ENCODE data around the gene PTGES2.

The PTGES2 gene

DNA sequence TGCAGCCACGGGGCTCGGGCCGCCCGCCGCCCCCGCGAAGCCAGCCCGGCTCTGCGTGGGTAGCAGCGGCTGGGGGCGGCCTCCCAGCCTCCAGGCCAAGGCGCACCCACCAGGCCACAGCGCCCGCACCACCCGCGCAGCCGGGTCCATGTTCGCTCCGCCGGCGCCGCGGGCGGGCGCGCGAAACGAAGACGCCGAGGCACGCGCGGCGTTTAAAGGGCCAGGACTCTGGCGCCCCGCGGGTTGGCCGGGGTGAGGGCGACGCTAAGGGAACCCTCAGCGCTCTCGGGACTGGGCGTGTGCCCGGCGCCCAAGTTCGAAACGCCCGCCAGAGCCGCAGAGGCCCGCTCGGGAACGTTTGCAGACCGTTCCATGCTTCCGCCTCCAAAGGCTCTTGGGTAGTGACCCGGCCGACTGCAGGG, at the start of gene PTGES2:
TSS of gene PTGES2 (minus strand) at position 162 of the 422 bp plus-strand sequence. CDS start at position 150, 12 bp downstream.
- peak within 1 kb of the TSS; percentile 93 for H3K27ac ChIP-seq
- no peak for DNase-seq (ENCODE audit: low read depth, low spot score)

DNA sequence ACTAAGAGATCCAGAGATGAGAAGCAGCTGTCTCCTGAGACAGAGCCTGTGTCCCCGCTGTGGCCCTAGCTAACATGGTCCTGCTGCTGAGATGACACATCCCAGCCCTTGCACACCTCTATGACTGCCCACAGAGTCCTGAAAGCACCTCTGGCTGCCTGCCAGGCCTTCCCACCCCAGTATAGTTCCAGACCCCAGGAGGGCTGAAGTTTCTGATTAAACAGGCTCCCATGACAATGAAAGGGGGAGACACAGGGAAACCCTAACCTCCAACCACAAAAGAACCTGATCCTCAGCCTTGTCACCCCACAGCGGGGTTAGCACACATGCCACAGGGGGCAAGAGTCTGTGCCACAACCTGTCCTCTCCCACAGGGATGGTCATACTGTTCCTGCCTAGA, 48.2 kb upstream of the PTGES2 start:
- no peak for DNase-seq (ENCODE audit: low read depth, low spot score)
- no peak overlapping the region for H3K27ac ChIP-seq

DNA sequence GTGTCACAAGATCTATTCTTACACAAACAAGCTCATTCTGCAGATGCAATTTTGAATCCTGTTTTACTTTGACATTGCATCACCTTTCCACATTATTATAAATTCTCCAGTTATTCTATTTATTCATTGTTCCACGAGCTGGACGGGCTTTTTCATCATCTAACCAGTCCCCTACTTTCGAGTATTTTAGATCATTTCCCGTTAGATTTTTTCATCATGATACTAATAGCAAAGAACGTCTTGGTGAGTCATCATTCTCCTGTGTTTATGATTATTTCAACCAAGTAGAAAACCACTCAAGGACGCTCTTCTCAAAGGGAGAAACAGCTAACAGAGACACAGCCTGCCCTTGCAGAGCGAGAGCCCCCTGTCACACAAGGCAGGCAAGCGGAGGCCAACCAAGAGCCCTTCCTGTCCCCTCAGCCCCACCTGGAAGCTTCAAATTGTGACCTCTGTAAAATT, 47.6 kb upstream of the PTGES2 start:
- H3K27ac ChIP-seq: no peak overlapping the region
- DNase-seq (ENCODE audit: low read depth, low spot score): no peak

DNA sequence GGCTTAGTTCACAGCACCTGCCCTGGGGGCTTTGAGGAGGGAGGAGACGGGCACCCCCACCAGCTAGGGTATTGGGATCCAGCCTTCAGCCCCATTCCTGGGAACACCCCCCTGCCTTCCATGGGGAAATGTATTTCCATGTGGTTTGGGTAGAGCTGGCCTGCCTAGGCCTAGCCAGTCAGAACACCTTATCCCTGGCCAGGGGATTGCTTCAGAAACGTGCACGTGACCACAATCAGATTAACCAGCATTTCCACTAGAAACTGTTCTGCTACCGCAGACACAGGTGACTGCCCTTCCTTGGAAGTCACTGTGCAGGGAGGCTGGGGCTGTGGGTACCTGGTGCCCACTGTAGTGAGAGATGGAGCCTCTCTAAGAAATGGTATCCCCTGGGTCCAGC, 46.5 kb upstream of the PTGES2 start:
- no peak for DNase-seq (ENCODE audit: low read depth, low spot score)
- H3K27ac ChIP-seq: no peak overlapping the region

DNA sequence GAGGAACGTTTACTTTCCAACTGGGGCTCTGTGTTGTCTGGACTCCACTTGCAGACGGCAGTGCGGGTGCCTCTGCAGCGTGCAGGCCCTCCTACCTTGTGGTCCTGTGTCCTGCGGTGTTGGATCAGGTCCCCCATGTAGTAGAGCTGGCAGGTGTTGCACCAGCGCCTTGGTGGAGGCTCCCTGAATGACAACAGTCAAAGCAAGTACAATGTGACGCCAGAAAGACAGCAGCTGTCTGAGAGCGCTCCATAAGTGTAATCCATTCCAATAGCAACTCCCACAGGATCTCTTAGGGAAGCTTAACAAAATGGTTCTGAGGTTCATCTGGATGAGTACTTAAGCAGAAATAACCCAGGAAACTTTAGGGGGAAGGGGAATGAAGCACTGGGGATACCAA, 42.4 kb upstream of the PTGES2 start:
- DNase-seq (ENCODE audit: low read depth, low spot score): no peak
- no peak overlapping the region for H3K27ac ChIP-seq

DNA sequence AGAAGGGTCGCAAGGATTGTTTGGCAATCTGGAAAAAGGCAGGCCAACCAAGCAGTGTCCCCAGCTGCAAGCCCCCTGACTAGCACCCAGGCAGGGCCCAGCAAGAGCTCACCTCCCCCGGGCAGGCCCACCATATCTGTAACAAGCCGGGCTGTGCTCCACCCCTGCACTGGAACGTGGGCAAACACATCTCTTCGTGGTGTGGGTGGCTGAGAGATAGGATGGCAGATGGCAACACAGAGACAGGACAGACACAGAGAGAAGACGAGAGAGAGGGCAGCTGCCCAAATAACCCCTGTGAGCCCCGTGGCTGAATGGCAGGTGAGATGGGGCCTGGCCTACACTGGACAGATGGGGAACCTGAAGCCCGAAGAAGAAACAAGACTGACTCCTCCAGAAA, 42.0 kb upstream of the PTGES2 start:
- H3K27ac ChIP-seq: no peak overlapping the region
- DNase-seq (ENCODE audit: low read depth, low spot score): no peak

DNA sequence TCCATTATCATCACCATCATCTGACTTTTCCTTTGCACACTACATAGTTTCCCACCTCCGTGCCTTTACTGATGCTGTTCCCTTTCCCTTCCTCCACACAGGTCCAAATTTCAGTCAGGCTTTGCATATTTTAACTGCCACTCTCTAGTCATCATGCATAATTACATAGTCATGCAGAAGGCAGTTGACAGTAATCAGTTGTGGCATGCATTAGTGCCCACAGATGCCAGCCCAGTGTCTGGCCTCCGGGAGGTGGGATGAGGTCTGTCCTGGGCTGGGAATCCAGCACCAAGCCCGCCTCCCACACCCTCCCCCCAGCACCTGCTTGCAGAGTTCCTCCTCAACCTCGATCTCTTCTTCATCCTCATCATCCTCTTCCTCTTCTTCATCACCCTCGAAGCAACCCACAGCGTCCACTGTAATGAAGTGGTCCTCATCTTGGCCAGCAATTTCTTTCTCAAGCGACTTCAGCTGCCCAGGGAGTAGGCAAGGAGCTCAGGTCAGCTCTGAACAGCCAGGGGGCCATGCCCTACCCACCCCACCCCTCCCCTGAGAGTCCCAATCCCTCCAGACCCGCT, 41.3 kb upstream of the PTGES2 start:
- H3K27ac ChIP-seq: no peak overlapping the region
- no peak for DNase-seq (ENCODE audit: low read depth, low spot score)

DNA sequence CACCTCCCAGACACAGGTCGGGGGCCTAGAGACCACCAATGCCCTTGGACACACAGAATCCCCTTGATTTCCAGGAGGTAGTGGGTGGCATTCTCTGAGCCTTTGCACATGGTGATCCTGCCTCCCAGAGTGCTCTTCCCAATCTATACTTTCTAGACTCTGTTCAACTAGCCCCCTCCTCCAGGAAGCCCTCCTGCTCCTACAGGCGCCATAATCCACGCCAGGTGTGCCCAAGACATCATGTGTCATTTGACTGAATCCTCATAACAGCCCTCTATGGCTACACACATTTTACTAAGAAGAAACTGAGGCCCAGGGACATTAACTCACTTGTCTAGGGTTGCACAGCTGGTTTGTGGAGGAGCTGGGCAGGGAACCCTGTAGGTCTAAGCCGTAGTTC, 39.7 kb upstream of the PTGES2 start:
- DNase-seq (ENCODE audit: low read depth, low spot score): no peak
- no peak overlapping the region for H3K27ac ChIP-seq

DNA sequence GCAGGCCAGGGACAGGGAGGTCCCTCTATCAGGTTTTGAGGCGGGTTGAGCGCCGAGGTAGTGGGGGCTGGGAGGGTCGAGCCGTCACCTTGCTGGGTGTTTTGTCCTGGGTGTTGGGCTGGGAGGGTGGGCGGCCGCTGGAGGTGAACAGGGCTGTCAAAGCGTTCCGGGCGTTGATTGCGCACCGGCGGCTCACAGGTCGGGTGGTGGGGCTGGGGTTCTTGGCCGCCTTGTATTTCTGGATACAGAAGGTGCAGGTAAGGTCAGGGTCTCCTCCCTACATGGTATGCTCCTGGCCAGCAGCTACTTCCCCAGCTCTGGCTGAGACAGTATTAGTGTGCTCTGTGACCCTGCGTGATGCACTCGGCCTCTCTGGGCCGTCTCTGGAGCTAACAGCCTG, 38.6 kb upstream of the PTGES2 start:
- no peak for DNase-seq (ENCODE audit: low read depth, low spot score)
- no peak overlapping the region for H3K27ac ChIP-seq

DNA sequence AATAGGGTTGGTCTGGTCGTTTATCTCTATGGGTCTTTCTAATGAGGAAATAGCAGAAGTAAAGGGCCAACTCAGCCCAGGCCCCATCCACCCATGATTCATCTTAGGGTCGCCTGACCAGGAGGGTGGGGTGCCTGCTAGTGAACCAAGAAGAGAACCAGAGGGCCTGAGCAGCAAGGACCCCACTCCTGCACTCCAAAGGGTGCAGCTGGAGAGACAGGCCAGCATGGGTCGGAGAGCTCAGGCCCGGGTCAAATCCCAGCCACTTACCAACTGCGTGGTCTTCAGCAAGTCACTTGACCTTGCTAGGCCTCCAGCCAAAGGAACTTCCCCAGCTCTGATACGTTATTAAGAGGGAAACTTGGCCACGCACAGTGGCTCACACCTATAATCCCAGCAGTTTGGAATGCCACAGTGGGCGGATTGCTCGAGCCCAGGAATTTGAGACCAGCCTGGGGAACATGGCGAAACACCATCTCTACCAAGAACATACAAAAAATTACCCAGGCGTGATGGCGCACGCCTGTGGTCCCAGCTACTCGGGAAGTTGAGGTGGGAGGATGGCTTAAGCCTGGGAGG, 36.9 kb upstream of the PTGES2 start:
- peak overlapping the region; percentile 8 for H3K27ac ChIP-seq

DNA sequence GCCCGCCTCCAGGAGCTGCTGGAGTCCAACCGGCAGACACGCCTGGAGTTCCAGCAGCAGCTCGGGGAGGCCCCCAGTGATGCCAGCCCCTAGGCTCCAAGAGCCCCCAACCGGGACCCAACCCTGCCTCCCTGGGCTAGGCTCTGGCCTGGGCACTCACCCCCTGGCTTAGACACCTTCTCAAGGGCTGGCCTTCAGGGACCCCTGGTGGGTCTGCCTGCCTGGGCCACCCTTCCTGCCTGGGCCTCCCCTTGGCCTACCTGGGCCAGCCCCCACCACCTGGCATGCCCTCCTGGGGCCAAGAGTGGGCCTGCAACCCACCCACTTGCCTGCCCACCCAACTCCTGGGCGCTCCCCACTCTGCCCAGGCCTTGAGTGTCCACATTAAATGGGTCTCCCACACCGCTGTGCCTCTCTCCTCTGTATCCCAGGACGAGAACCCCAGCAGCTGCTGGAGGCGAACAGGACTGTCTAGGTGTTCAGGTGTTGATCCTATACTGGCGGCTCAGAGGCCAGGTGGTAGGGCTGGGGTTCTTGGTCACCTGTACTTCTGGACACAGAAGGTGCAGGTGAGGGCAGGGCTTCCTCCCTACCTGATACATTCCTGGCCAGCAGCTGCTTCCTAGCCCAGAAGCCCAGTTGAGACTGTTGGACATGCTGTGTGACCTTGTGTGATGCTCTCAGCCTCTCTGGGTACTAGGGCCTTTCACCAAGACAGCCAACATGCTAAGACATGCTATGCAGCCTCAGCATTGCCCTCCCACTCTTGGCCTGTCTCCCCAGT, 36.2 kb upstream of the PTGES2 start:
- peak overlapping the region; percentile 8 for H3K27ac ChIP-seq
- DNase-seq (ENCODE audit: low read depth, low spot score): no peak

More for the DNA sequence above, 36.9 kb upstream of the PTGES2 start:
- DNase-seq (ENCODE audit: low read depth, low spot score): no peak

DNA sequence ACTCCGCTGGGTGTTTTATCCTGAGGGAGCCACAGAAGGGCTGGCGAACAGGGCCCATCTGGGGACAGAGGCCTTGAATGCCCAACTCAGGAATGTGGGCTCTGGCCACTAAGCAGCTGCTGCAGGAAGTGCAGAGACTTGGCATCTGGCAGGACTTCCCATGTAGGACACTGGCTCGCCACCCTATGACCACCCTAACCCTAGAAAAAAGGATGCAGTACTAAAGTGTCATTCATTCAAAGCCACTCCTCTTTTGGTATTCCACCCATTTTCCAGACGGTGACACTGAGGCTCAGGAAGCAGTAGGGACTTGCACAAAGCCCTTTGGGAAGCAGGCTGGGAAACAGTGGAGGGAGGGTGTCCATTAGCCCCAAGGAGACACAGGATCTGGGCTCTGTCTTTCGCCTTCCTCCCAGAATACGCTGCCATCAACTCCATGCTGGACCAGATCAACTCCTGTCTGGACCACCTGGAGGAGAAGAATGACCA, 35.5 kb upstream of the PTGES2 start:
- no peak for DNase-seq (ENCODE audit: low read depth, low spot score)

DNA sequence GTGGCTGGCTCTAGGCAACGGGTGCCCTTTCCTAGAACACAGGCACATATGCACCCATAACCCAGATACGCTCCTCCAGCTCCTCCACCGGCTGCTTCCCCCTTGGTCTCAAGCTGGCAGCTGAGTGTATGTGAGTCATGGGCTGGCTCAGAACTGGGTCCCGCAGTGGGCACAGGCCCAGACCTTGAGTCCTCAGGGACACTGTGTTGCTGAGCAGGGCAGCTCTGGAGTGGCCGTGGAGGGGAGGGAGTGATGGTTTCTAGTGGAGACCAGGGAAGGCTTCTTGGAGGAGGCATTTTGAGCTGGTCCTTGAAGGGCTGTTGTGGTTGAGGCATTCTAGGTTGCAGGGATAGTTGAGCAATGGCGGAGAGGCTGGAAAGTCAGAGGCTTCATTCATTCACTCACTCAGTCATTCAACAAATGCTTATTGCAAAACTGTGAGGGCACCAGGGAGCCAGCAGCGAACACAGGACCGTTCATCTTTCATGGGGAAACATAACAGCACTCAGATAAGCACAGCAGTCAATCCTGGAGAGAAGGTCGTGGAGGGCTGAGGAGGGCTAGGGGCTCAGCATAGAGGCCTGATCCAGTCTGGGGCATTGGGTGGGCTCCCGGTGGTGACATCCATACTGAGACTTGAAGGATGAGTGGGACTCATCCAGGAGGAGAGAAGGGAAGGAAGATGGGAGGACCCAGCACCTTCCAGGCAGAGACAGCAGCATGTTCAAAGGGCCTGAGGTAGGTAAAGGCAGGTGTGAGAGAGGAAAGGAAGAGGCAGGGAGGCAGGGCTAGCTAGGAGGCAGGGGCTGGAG, 34.9 kb upstream of the PTGES2 start:
- DNase-seq (ENCODE audit: low read depth, low spot score): no peak
- no peak overlapping the region for H3K27ac ChIP-seq

More for the DNA sequence above, 35.5 kb upstream of the PTGES2 start:
- no peak overlapping the region for H3K27ac ChIP-seq

DNA sequence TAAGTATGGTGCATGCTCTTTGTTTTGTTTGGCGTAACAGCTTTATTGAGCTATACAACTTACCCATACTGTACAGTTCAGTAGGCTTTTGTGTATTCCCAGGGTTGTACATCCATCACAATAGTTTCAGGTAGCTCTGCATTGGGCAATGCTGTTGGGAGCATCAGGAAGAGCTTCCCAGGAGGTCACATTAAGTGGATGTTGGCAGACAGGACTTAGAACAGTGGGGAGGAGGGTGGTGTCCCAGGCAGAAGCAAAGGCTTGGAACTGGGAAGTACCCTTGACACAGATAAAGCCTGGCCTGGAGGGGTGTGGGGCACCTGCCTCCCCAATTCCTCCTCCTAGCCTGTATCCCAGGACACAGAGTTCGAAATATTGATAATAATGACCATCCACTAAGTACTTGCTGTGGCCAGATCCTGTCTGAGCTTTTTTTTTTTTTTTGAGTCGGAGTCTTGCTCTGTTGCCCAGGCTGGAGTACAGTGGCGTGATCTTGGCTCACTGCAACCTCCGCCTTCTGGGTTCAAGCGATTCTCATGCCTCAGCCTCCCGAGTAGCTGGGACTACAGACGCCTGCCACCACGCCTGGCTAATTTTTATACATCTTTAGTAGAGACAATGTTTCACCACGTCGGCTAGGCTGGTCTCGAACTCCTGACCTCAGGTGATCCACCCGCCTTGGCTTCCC, 33.8 kb upstream of the PTGES2 start:
- DNase-seq (ENCODE audit: low read depth, low spot score): no peak
- no peak overlapping the region for H3K27ac ChIP-seq

DNA sequence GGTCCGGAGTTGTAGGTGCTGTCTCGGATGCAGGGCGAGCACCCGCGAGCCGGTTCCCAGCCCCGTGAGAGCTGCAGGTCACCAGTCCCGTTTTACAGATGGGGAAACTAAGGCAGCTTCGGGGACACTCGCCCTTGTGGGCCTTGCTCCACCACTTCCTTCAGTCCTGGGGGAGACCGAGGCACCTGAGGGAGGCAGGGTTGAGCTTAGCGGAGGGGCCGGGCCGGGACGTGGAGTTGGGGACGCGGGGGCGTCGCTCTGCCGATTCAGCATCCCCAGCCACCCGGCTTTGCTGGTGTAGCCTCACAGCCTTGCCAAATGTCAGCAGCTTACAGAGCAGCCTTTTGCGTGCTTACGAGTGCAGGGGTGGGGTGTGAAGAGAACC, 33.1 kb upstream of the PTGES2 start:
- no peak for DNase-seq (ENCODE audit: low read depth, low spot score)
- H3K27ac ChIP-seq: peak overlapping the region; percentile 48

DNA sequence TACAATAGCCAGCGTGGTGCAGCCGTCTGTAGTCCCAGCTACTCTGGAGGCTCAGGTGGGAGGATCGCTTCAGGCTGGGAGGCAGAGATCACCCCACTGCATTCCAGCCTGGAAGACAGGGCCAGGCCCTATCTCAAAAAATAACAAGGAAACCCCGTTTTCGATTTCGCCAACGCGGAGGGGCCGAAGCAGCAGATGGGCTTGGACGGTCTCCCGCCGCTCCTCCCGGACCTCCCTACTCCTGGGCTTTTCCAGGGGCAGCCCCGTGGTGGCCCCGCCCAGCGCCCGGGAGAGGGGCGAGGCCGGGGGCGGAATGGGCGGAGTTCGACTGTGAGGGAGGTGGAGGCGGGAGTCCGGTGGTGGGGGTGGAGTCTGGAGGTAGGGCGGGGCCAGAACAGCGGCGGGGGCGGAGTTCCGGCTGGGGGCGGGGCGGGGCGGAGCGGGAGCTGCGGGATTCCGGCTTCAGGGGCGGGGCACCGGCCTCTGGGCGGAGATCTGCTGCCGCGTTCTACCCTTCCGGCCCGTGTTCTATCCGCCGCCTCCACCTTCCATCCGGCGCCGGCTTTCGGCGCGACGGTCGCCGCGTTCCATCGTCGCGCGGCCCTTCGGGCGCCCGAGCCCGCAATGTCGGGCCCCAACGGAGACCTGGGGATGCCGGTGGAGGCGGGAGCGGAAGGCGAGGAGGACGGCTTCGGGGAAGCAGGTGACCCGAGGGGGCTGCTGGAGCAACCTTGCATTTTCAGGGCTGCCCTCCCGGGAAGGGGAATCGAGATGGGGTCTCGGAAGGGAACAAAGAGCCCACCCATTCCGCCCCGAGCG, 32.5 kb upstream of the PTGES2 start, which contains the start of gene BBLN:
TSS of gene BBLN (plus strand) at position 482 of the 819 bp plus-strand sequence. CDS start at position 625, 143 bp downstream.
- peak within 1 kb of the TSS; percentile 48 for H3K27ac ChIP-seq
- DNase-seq (ENCODE audit: low read depth, low spot score): no peak

DNA sequence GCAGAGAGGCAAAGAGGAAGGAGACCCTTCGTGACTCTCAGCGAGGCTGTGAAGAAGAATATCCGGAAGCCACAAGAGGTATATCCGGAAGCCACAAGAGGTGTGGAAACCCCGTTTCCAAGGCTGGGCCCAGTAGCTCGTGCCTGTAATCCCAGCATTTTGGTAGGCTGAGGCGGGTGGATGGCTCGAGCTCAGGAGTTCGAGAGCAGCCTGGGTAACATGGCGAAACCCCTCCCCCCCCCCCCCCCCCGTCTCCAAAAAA, 31.9 kb upstream of the PTGES2 start:
- DNase-seq (ENCODE audit: low read depth, low spot score): no peak
- peak overlapping the region; percentile 48 for H3K27ac ChIP-seq

DNA sequence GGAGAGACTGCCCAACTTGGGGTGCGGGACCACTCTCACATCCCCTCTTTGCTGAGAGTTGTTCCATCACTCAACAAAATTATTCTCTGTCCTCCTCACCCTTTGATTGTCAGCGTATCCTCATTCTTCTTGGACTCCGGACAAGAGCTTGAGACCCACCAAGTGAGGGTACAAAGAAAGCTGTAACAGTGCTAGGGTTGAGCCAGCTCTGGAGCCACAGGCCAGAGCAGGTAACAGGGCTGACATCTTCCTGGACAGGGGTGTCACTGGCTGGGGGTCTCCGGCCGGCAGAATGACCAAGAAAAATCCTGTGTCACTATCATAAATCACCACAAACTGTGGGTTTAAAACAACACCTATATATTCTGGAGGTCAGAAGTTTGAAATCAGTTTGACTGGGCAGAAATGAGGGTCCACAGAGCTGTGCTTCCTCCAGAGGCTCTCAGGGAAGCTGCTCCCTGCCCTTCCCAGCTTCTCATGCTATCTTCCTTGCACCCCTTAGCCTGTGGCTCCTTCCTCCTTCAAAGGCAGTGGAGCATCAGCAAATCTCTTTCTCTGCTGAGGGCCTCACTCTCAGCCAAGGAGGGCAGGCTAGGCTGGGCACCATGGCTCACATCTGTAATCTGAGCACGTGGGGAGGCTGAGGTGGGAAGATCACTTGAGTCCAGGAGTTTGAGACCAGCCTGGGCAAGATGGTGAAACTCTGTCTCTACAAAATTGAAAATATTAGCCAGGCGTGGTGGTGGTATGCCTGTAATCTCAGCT, 28.4 kb upstream of the PTGES2 start:
- H3K27ac ChIP-seq: no peak overlapping the region
- no peak for DNase-seq (ENCODE audit: low read depth, low spot score)
